Activated CD8-positive, alpha-beta memory T cell treated with anti-CD3 and anti-CD28 coated beads, Interleukin-2, amount 50 U/mL, for 24 hours (primary cell): Measurements from ENCODE around the gene UBAC1.
"Not testable (repeated sequence)": the region's sequence is repeated elsewhere in the genome, so short reads cannot be mapped to it uniquely, and the experiment has no call there.

Experiments
- DNase-seq: peaks from one replicate; pipeline ENCODE4 v3.0.0-alpha.2; 2020; ENCODE audit errors: extremely low read depth

UBAC1 gene

GRCh38 chr9:135901031-135901758 lies 60.0 kb downstream of the UBAC1 start:
- DNase-seq, result no peak

GRCh38 chr9:135898634-135899407 lies 62.4 kb downstream of the UBAC1 start:
- DNase-seq, result no peak

GRCh38 chr9:135896626-135897025 lies 64.5 kb downstream of the UBAC1 start:
- no peak for DNase-seq

GRCh38 chr9:135896205-135896604 lies 65.0 kb downstream of the UBAC1 start:
- no peak for DNase-seq

GRCh38 chr9:135895202-135895848 lies 65.8 kb downstream of the UBAC1 start:
- DNase-seq, result no peak

GRCh38 chr9:135893104-135893503 lies 68.1 kb downstream of the UBAC1 start:
- no peak for DNase-seq

- not testable (repeated sequence) for DNase-seq
Observed at GRCh38 chr9:135892327-135892726, 68.8 kb downstream of the UBAC1 start.

- no peak for DNase-seq
Observed at GRCh38 chr9:135891027-135891631, 70.0 kb downstream of the UBAC1 start.

- no peak for DNase-seq
Observed at GRCh38 chr9:135890190-135891026, 70.8 kb downstream of the UBAC1 start.

GRCh38 chr9:135889564-135890189 lies 71.5 kb downstream of the UBAC1 start:
- DNase-seq, result no peak

GRCh38 chr9:135888766-135889394 lies 72.3 kb downstream of the UBAC1 start:
- no peak for DNase-seq

- DNase-seq, result no peak
Observed at GRCh38 chr9:135888126-135888765, 72.9 kb downstream of the UBAC1 start.

GRCh38 chr9:135887585-135888050 lies 73.6 kb downstream of the UBAC1 start:
- DNase-seq, result no peak

- no peak for DNase-seq
Observed at GRCh38 chr9:135887021-135887507, 74.1 kb downstream of the UBAC1 start.

GRCh38 chr9:135886147-135886981 lies 74.8 kb downstream of the UBAC1 start:
- no peak for DNase-seq

GRCh38 chr9:135885100-135885853 lies 75.9 kb downstream of the UBAC1 start:
- DNase-seq, result no peak

GRCh38 chr9:135884328-135885035 lies 76.7 kb downstream of the UBAC1 start:
- DNase-seq, result no peak
